Astrocyte of the cerebellum (primary cell): Measurements from ENCODE around the gene KCNF1.

ENCODE experiments used
- DNase-seq: peaks from one replicate; pipeline ENCODE4 v3.0.0-alpha.2; 2011; ENCODE audit warnings: low read depth
- H3K4me3 ChIP-seq: 2 replicates; pipeline ENCODE4 v1.5.1; 2011; ENCODE audit warnings: mild to moderate bottlenecking, low read depth, low read length, moderate library complexity
- in situ Hi-C: cut with HindIII; loops from 2 replicates; pipeline ENCODE4 v1.10.0; 2017; ENCODE audit warnings: low sequenced_read_pairs
- TF ChIP-seq, protein P1 (sequence below): IDR thresholded peaks from 2 replicates; pipeline ENCODE4 v1.5.1; 2012; ENCODE audit warnings: low read length, low read depth, moderate library complexity, mild to moderate bottlenecking; ENCODE audit errors: missing control alignments

The KCNF1 gene

DNA sequence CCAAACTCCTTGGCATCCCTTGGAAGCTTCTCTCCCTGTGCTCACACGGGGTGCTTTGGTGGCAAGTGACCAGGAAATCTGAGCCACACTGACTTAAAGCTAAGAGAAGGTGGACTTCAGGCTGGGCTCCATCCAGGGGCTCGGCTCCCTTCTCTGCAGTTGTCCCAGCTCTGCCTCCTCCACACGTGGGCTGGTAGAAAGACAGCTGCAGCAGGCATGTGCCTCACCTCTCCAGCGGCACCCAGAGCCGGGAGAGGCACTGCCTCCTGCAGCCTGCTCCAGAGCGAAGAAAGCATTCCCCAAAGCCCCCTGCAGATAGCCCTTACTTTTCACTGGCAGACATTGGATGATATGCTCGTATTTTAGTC is 11.3 kb downstream of the KCNF1 start:
- TF ChIP-seq, protein P1, sequence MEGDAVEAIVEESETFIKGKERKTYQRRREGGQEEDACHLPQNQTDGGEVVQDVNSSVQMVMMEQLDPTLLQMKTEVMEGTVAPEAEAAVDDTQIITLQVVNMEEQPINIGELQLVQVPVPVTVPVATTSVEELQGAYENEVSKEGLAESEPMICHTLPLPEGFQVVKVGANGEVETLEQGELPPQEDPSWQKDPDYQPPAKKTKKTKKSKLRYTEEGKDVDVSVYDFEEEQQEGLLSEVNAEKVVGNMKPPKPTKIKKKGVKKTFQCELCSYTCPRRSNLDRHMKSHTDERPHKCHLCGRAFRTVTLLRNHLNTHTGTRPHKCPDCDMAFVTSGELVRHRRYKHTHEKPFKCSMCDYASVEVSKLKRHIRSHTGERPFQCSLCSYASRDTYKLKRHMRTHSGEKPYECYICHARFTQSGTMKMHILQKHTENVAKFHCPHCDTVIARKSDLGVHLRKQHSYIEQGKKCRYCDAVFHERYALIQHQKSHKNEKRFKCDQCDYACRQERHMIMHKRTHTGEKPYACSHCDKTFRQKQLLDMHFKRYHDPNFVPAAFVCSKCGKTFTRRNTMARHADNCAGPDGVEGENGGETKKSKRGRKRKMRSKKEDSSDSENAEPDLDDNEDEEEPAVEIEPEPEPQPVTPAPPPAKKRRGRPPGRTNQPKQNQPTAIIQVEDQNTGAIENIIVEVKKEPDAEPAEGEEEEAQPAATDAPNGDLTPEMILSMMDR: no peak
- no peak overlapping the region for H3K4me3 ChIP-seq
- DNase-seq: no peak
- in situ Hi-C loops: loop anchor here (5.0 kb wide), 1 partner anchor 76 kb away; no protein-coding TSS in a partner anchor

- DNase-seq: no peak
- in situ Hi-C loops: loop anchor here (5.0 kb wide), 1 partner anchor 77 kb away; no protein-coding TSS in a partner anchor
- no peak overlapping the region for H3K4me3 ChIP-seq
- TF ChIP-seq, protein P1: no peak
These were observed 12.2 kb downstream of the KCNF1 start for GRCh38 chr2:10923965-10924364.

GRCh38 chr2:10924441-10924840 is 12.7 kb downstream of the KCNF1 start:
- TF ChIP-seq, protein P1: no peak
- DNase-seq: no peak
- in situ Hi-C loops: loop anchor here (5.0 kb wide), 1 partner anchor 77 kb away; no protein-coding TSS in a partner anchor
- no peak overlapping the region for H3K4me3 ChIP-seq

- in situ Hi-C loops: loop anchor here (5.0 kb wide), 2 partner anchors 58 to 78 kb away; no protein-coding TSS in a partner anchor
- H3K4me3 ChIP-seq: no peak overlapping the region
- TF ChIP-seq, protein P1: no peak
- DNase-seq: no peak
These were observed 13.1 kb downstream of the KCNF1 start for GRCh38 chr2:10924859-10925258.

- no peak overlapping the region for H3K4me3 ChIP-seq
- TF ChIP-seq, protein P1: no peak
- DNase-seq: no peak
- in situ Hi-C loops: loop anchor here (5.0 kb wide), 1 partner anchor 59 kb away; no protein-coding TSS in a partner anchor
These were observed 14.6 kb downstream of the KCNF1 start for GRCh38 chr2:10926191-10926820.

- DNase-seq: no peak
- in situ Hi-C loops: no loop called here
- TF ChIP-seq, protein P1: no peak
- no peak overlapping the region for H3K4me3 ChIP-seq
These were observed 19.2 kb downstream of the KCNF1 start for GRCh38 chr2:10930721-10931516.
